Measurements from ENCODE around the gene DLGAP4.

The DLGAP4 gene

DNA sequence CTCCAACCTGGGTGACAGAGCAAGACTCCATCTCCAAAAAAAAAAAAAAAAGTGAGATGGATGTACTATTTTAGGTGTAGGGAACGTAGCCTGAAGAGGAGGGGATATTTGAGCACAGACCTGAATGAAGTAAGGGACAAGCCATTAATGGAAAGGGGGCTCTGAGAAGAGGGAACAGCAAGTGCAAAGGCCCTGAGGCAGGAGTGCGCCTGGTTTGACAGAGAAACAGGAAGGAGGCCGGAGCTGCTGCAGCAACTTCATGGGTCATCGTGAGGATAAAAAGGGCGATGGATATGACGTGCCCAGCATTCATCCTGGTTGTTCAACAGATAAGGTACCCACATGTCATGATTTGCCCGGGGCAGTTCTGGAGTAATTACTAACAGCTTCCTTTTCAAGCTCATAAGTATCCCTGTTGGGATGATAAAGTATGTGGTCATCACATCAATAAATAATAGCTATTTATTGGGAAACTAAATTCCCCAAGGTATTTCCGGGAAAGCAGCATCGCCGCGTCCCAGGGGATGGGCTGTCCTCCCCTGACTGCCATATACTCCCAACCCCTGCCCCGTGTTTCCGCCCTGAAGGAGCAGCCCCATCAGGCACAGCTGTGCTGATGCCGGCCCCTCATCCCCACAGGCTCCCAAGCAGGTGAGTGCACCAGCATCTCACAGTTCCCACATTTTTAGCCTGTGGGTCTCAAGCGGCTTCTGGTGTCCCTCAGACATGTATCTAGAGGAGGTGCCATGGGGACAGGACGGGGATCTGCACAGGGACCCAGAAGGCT is 43.4 kb downstream of the DLGAP4 start:
- DNase-seq (ENCODE audit: low read depth), result no peak
- TF ChIP-seq, protein P1, sequence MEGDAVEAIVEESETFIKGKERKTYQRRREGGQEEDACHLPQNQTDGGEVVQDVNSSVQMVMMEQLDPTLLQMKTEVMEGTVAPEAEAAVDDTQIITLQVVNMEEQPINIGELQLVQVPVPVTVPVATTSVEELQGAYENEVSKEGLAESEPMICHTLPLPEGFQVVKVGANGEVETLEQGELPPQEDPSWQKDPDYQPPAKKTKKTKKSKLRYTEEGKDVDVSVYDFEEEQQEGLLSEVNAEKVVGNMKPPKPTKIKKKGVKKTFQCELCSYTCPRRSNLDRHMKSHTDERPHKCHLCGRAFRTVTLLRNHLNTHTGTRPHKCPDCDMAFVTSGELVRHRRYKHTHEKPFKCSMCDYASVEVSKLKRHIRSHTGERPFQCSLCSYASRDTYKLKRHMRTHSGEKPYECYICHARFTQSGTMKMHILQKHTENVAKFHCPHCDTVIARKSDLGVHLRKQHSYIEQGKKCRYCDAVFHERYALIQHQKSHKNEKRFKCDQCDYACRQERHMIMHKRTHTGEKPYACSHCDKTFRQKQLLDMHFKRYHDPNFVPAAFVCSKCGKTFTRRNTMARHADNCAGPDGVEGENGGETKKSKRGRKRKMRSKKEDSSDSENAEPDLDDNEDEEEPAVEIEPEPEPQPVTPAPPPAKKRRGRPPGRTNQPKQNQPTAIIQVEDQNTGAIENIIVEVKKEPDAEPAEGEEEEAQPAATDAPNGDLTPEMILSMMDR (IDR thresholded peaks at IDR 0.05; ENCODE audit: control insufficient read depth, extremely low read depth, insufficient read depth), result no peak
- no peak overlapping the region for H3K4me3 ChIP-seq (ENCODE audit: low read depth, low read length)

DNA sequence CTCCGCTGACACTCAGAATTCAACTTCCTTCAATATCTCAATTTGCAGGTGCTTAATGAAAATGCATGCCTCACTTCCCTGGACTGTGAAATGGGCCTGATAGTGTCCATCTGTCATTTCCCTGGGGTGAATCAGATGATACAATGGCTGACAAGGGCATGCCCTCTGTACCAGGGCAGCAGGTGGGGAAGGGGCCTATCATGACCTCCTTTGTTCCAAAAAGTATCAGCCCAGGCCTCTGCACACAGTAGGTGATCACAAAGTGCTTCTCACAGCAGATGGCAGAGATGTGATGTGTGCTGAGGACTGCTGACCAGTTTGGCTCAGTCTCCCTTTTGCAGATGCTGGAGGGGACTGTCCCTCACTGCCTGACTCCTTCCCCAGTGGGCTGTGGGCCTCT is 44.3 kb downstream of the DLGAP4 start:
- TF ChIP-seq, protein P1 (IDR thresholded peaks at IDR 0.05; ENCODE audit: control insufficient read depth, extremely low read depth, insufficient read depth), result no peak

DNA sequence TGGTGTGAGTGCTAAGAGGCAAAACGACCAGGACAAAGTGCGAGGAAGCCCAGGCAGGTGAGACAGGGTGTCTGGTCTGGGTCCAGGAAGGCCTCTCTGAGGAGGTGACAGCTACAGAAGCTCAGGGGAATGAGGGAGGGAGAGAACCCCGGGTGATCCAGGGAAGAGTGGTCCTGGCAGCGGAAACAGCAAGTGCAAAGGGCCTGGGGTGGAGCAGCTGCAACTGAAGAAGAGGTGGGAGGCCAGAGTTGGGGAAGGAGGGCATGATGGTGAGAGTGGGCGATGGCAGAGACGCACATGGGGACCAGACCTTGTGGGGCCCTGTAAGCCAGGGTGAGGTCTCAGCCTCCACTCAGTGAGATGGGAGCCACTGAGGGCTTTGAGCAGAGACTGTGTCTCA is 45.8 kb downstream of the DLGAP4 start:
- no peak for DNase-seq (ENCODE audit: low read depth)
- TF ChIP-seq, protein P1 (IDR thresholded peaks at IDR 0.05; ENCODE audit: control insufficient read depth, extremely low read depth, insufficient read depth), result no peak

More for the DNA sequence above, 44.3 kb downstream of the DLGAP4 start:
- DNase-seq (ENCODE audit: low read depth), result no peak
- H3K4me3 ChIP-seq (ENCODE audit: low read depth, low read length), result no peak overlapping the region

DNA sequence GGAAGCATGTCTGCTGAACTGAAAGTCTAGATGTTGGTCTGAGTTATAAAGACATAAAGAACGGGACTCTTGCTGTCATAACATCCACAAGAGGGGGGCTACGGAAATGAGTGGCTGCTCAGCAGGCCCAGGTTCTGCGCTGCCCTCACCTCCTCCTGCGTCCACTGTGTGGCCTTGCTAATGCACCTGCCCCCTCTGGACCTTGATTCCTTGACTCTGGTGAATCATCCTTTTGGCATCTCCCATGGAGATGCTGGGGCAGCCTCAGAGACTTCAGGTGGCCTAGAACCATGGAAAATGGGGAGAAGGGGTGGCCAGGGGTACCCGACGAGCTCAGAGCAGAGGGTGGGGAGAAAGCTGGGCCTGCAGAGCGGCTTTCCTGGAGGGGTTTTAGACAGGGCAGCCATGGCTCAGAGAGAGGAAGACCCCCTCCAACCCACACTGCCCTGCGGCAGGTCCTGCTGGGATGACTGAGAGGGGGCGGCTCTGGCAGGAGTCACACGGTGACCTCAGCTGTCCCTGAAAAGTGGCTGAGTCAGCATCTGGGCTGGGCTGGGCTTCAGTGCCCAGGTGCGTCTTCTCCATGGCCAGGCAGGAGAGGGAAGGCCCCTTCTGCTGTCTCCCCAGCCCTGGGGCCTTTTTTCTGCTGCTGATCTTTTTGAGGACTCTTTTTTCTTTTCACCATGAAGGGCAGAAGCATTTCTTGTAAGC is 46.9 kb downstream of the DLGAP4 start:
- no peak overlapping the region for H3K4me3 ChIP-seq (ENCODE audit: low read depth, low read length)
- TF ChIP-seq, protein P1 (IDR thresholded peaks at IDR 0.05; ENCODE audit: control insufficient read depth, extremely low read depth, insufficient read depth), result no peak
- no peak for DNase-seq (ENCODE audit: low read depth)

More for the DNA sequence above, 45.8 kb downstream of the DLGAP4 start:
- H3K4me3 ChIP-seq (ENCODE audit: low read depth, low read length), result no peak overlapping the region

DNA sequence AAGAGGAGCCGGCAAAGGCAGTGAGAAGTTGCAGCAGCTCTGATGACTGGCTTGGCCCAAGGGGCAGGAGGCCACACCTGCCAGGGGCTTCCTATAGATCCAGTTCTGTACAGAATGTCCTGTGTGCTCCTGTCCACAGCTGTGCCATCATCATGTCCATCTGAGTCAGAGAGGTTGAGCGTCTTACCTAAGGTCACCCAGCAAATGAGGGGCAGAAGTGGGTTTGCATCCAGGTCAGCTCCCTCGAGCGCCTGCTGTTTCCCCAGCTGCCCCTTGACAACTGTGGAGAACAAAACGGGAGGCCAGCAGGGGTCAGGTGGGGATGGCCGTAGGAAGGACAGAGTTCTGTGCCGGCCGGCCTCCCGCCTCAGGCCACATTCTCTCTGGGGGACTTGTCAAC is 47.6 kb downstream of the DLGAP4 start:
- DNase-seq (ENCODE audit: low read depth), result no peak
- H3K4me3 ChIP-seq (ENCODE audit: low read depth, low read length), result no peak overlapping the region
- TF ChIP-seq, protein P1 (IDR thresholded peaks at IDR 0.05; ENCODE audit: control insufficient read depth, extremely low read depth, insufficient read depth), result no peak

DNA sequence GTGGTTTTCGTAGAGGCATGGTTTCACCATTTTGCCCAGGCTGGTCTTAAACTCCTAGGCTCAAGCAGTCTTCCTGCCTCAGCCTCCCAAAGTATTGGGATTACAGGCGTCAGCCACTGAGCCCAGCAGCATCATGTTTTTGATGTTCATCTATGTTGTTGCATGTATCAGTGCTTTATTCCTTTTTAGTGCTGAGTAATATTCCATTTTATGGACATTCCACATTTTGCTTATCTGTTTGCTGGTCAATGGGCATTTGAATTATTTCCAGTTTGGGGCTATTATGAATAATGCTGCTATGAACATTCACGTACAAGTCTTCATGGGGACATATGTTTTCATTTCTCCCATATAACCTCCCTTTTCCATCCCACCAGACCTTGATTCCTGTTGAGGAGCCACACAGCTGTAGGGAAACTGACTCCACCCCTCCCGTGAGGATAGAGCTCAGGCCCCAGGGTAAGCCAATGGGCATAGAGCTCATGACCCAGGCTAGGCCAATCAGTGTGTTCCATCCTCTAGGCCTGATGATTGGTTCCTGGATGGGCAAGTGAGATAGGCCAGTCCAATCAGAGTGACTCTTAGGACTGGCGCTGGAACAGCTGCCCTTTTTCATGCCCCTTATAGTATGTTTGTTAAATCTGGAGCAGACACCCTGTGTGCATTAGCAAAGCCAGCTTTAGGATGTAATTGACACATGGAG is 49.5 kb downstream of the DLGAP4 start:
- TF ChIP-seq, protein P1 (IDR thresholded peaks at IDR 0.05; ENCODE audit: control insufficient read depth, extremely low read depth, insufficient read depth), result no peak
- DNase-seq (ENCODE audit: low read depth), result no peak
- H3K4me3 ChIP-seq (ENCODE audit: low read depth, low read length), result no peak overlapping the region
